Chondrocyte (in vitro differentiated cells): ENCODE results near the gene PDXK. TPM values are rescaled to one million over a fixed set of nuclear protein-coding genes. Genes with fewer than 3 reads are reported as not detected.

Experiments used
- DNase-seq: peaks from one replicate; pipeline ENCODE4 v3.0.0; 2021; ENCODE audit warnings: mixed read lengths, low spot score
- H3K27ac Mint-ChIP-seq: one replicate; pipeline ENCODE4 v1.8.0; 2021; ENCODE audit warnings: mild to moderate bottlenecking, moderate library complexity, mixed read lengths; ENCODE audit not compliant: unreplicated experiment
- H3K27me3 Mint-ChIP-seq: 2 replicates; pipeline ENCODE4 v1.8.0; 2021; ENCODE audit warnings: low read depth, mixed read lengths
- H3K36me3 Mint-ChIP-seq: 2 replicates; pipeline ENCODE4 v1.8.0; 2021; ENCODE audit warnings: low read depth, mixed read lengths
- H3K4me1 Mint-ChIP-seq: 2 replicates; pipeline ENCODE4 v1.8.0; 2021; ENCODE audit warnings: low read depth, mild to moderate bottlenecking, mixed read lengths
- H3K4me3 Mint-ChIP-seq: one replicate; pipeline ENCODE4 v1.8.0; 2021; ENCODE audit warnings: mild to moderate bottlenecking, moderate library complexity, mixed read lengths; ENCODE audit not compliant: unreplicated experiment
- H3K9me3 Mint-ChIP-seq: 2 replicates; pipeline ENCODE4 v1.8.0; 2021; ENCODE audit warnings: low read depth, mixed read lengths
- total RNA-seq: library from RNA; stranded (reverse); gene quantifications from 3 replicates; pipeline ENCODE4 v1.2.1, GENCODE V29; 2021
- TF ChIP-seq, protein P1 (sequence below): fragments of 200-600 bp; sonication (generic); IDR thresholded peaks from 2 replicates; pipeline ENCODE4 v1.5.0; 2021; ENCODE audit warnings: antibody characterized with exemption, mild to moderate bottlenecking, moderate library complexity

PDXK gene
- total RNA-seq, 1 donor from 2014 or later: 213 TPM

GRCh38 chr21:43745772-43746517 is 27.0 kb downstream of the PDXK start:
- no peak for DNase-seq
- Mint-ChIP-seq H3K4me3 (no peak overlapping the region), H3K9me3 (no peaks in the 10 kb centered on the region), H3K4me1 (peaks cover 3% of the 10 kb centered on the region), H3K27ac (no peak overlapping the region), H3K36me3 (peaks cover 33% of the 10 kb centered on the region), H3K27me3 (no peaks in the 10 kb centered on the region)
- TF ChIP-seq, protein P1, sequence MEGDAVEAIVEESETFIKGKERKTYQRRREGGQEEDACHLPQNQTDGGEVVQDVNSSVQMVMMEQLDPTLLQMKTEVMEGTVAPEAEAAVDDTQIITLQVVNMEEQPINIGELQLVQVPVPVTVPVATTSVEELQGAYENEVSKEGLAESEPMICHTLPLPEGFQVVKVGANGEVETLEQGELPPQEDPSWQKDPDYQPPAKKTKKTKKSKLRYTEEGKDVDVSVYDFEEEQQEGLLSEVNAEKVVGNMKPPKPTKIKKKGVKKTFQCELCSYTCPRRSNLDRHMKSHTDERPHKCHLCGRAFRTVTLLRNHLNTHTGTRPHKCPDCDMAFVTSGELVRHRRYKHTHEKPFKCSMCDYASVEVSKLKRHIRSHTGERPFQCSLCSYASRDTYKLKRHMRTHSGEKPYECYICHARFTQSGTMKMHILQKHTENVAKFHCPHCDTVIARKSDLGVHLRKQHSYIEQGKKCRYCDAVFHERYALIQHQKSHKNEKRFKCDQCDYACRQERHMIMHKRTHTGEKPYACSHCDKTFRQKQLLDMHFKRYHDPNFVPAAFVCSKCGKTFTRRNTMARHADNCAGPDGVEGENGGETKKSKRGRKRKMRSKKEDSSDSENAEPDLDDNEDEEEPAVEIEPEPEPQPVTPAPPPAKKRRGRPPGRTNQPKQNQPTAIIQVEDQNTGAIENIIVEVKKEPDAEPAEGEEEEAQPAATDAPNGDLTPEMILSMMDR: no peak

DNA sequence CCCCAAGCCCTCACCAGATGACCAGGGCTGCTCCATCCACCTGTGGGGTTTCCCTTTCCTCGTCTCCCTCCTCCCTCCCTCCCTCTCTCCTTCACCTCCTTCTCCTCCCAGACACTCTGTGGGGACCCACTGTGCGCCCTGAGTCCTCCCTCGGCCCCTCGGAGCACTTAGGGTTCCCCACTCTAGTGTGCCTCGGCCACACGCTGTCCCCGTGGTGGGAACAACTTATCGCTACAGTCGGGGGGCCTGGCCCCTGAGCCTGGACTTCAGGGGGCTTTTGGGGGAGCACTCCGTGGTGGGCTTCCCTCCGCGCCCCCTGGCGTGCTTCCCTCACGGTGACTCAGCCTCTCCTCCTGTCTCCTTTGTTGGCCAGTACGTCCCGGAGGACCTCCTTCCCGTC is 29.7 kb downstream of the PDXK start:
- no peak for DNase-seq
- Mint-ChIP-seq H3K4me1 (peaks cover 3% of the 10 kb centered on the region), H3K27ac (no peak overlapping the region), H3K27me3 (no peaks in the 10 kb centered on the region), H3K9me3 (no peaks in the 10 kb centered on the region), H3K4me3 (no peak overlapping the region), H3K36me3 (peaks cover 40% of the 10 kb centered on the region)
- TF ChIP-seq, protein P1: no peak

DNA sequence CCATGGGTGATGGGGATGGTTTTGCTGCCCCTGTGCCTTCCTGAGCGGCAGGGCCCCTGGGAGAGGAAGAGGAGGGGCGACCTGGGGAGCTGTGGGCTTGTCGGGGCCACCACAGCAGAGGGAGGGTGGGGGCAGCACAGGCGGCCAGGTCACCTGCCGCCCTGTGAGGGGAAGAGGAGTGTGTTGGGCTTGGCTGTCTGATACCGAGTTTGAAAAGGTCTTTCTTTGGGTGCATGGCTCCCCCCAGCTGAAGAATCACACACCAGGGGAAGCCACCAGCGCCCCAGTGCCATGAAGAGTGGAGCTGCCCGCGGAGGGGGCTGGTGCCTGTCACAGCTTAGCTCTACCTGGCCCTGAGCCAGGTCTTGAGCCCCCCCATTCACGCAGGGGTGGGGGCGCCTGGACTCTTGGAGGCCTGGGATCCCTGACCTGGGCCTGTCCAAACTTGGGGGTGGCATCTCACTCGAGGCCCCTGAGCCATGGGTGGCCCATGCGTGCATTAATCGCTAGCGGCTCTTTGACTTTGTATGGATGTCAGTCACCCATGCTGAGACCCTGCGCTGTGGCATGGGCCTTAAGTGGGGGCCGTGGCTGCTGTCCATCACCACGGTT is 30.8 kb downstream of the PDXK start:
- Mint-ChIP-seq H3K9me3 (no peaks in the 10 kb centered on the region), H3K4me3 (no peak overlapping the region)

GRCh38 chr21:43750339-43751033 is 31.6 kb downstream of the PDXK start:
- Mint-ChIP-seq H3K4me3 (no peak overlapping the region), H3K27ac (no peak overlapping the region), H3K4me1 (peaks cover 5% of the 10 kb centered on the region), H3K27me3 (no peaks in the 10 kb centered on the region), H3K9me3 (no peaks in the 10 kb centered on the region), H3K36me3 (peaks cover 38% of the 10 kb centered on the region)
- no peak for DNase-seq
- TF ChIP-seq, protein P1: no peak

More for the DNA sequence above, 30.8 kb downstream of the PDXK start:
- no peak overlapping the region for H3K27ac Mint-ChIP-seq
- DNase-seq: no peak
- H3K36me3 Mint-ChIP-seq: peaks cover 41% of the 10 kb centered on the region
- no peaks in the 10 kb centered on the region for H3K27me3 Mint-ChIP-seq
- TF ChIP-seq, protein P1: no peak
- peaks cover 5% of the 10 kb centered on the region for H3K4me1 Mint-ChIP-seq

GRCh38 chr21:43751955-43752591 is 33.1 kb downstream of the PDXK start:
- Mint-ChIP-seq H3K27me3 (no peaks in the 10 kb centered on the region), H3K9me3 (no peaks in the 10 kb centered on the region), H3K27ac (no peak overlapping the region), H3K4me3 (no peak overlapping the region), H3K36me3 (peaks cover 37% of the 10 kb centered on the region), H3K4me1 (peaks cover 9% of the 10 kb centered on the region)
- TF ChIP-seq, protein P1: no peak
- DNase-seq: no peak
